Small intestine (tissue), 16 donors: ENCODE results near the gene FRMD4A. TPM values are rescaled to one million over a fixed set of nuclear protein-coding genes. Genes with fewer than 3 reads are reported as not detected.

Experiments used
- DNase-seq, 2 donors: peaks; one replicate each; pipeline versions ENCODE4 v3.0.0 to v3.0.0-alpha.2; 2013
- FAIRE-seq: peaks from 2 replicates; lab custom pipeline; 2012; peaks lifted over from hg19 to GRCh38; lab: Jason Lieb, UNC
- H3K27ac ChIP-seq, 3 donors: one replicate each; pipeline ENCODE4 v1.5.1; 2013; ENCODE audit warnings: low read length in 2 of 3, mild to moderate bottlenecking in 2 of 3, control low read depth in 1 of 3, inconsistent platforms in 1 of 3, low read depth in 1 of 3, moderate library complexity in 1 of 3
- H3K27me3 ChIP-seq, 3 donors: one replicate each; pipeline ENCODE4 v1.6.1; 2013; ENCODE audit warnings: low read length in 3 of 3, inconsistent platforms in 1 of 3; ENCODE audit not compliant: control insufficient read depth in 3 of 3, insufficient read depth in 3 of 3
- H3K36me3 ChIP-seq, 3 donors: one replicate each; pipeline ENCODE4 v1.6.1; 2013; ENCODE audit warnings: low read length in 3 of 3, inconsistent platforms in 1 of 3, low read depth in 1 of 3, mild to moderate bottlenecking in 1 of 3, moderate library complexity in 1 of 3; ENCODE audit not compliant: control insufficient read depth in 3 of 3, insufficient read depth in 2 of 3
- H3K4me1 ChIP-seq, 3 donors: one replicate each; pipeline ENCODE4 v1.6.1; 2013; ENCODE audit warnings: low read length in 2 of 3, inconsistent platforms in 1 of 3, low read depth in 1 of 3, mild to moderate bottlenecking in 1 of 3, moderate library complexity in 1 of 3; ENCODE audit not compliant: control insufficient read depth in 3 of 3, insufficient read depth in 2 of 3
- H3K4me3 ChIP-seq, 3 donors: one replicate each; pipeline ENCODE4 v1.5.1; 2013; ENCODE audit warnings: low read length in 3 of 3, control low read depth in 1 of 3, inconsistent platforms in 1 of 3, low read depth in 1 of 3, mild to moderate bottlenecking in 1 of 3, moderate library complexity in 1 of 3
- H3K9me3 ChIP-seq, 2 donors: one replicate each; pipeline ENCODE4 v1.6.1; 2013; ENCODE audit warnings: low read depth in 1 of 2, low read length in 1 of 2; ENCODE audit not compliant: control insufficient read depth in 2 of 2, insufficient read depth in 1 of 2
- WGBS, 3 donors: extraction: QIAGEN DNeasy Blood & Tissue Kit; methylation state at CpG; one replicate each; pipeline ENCODE4 v1.1.7; 2013; 5-methylcytosine and 5-hydroxymethylcytosine counted together
- long read RNA-seq, 10 donors: transcript quantifications; one replicate each; lab custom pipeline, GENCODE V29; 2026
- polyA plus RNA-seq, 4 donors: library from polyadenylated mRNA; stranded (reverse) in 3 of 4; unstranded in 1 of 4; fragments of 200-250 nt in 3 of 4; fragments of 120-200 nt in 1 of 4; gene quantifications; one replicate each; pipeline versions ENCODE4 v1.2.1 to v1.2.3, GENCODE V29; 2013
- donor health status: healthy with polysubstance abuse.
- donor health status: control.
- donor health status: control.
- donor health status: Bipolar disorder and iron deficiency.
- donor health status: healthy.

The FRMD4A gene
- polyA plus RNA-seq, result 10 to 100 TPM in 2 of 4 donors, 1 to 10 TPM in 1, under 1 TPM in 1; 0.45 to 16.9 (median 6.2) TPM
- long read RNA-seq, donor 1, partial matches to known transcripts, result 0 of 1 reads
- long read RNA-seq, donor 1, other reads (novel, unspliced or antisense), result 0 of 1 reads
- long read RNA-seq, donor 2, partial matches to known transcripts, result 0 of 2 reads
- long read RNA-seq, donor 2, other reads (novel, unspliced or antisense), result 0 of 2 reads
- long read RNA-seq, donor 3, partial matches to known transcripts, result 0 of 3 reads
- long read RNA-seq, donor 3, other reads (novel, unspliced or antisense), result 0 of 3 reads
- long read RNA-seq, donor 4, result 0 reads
- long read RNA-seq, donor 5, result 0 reads
- long read RNA-seq, donor 6, partial matches to known transcripts, result 0 of 2 reads
- long read RNA-seq, donor 6, other reads (novel, unspliced or antisense), result 0 of 2 reads
- long read RNA-seq, donor 7, result 0 reads
- long read RNA-seq, donor 8, partial matches to known transcripts, result 0 of 1 reads
- long read RNA-seq, donor 8, other reads (novel, unspliced or antisense), result 0 of 1 reads
- long read RNA-seq, donor 9, partial matches to known transcripts, result 0 of 1 reads
- long read RNA-seq, donor 9, other reads (novel, unspliced or antisense), result 0 of 1 reads
- long read RNA-seq, donor 10, result 0 reads

- Histone ChIP-seq H3K36me3 (no peaks in the 10 kb centered on the region), H3K9me3 (no peaks in the 10 kb centered on the region), H3K27me3 (peaks cover 0 to 25% (median 11%) of the 10 kb centered on the region in 3 donors), H3K27ac (no peak within 1 kb of the TSS), H3K4me3 (no peak within 1 kb of the TSS), H3K4me1 (no peaks in the 10 kb centered on the region)
- FAIRE-seq (no peak), DNase-seq (no peak)
- 47 to 54% (median 47%) methylated on average over 14 of the region's 14 CpGs for WGBS, 3 donors
Measured at GRCh38 chr10:14330388-14331061, at the start of gene FRMD4A. TSS of gene FRMD4A (minus strand) at chr10:14330924.

GRCh38 chr10:14379556-14380280 lies 49.0 kb upstream of the FRMD4A start:
- WGBS, 3 donors, result 79 to 81% (median 80%) methylated on average over 8 of the region's 8 CpGs
- Histone ChIP-seq H3K36me3 (no peaks in the 10 kb centered on the region), H3K4me3 (no peak overlapping the region), H3K4me1 (no peaks in the 10 kb centered on the region), H3K9me3 (no peaks in the 10 kb centered on the region), H3K27ac (no peak overlapping the region), H3K27me3 (peaks cover 0 to 3% (median 0%) of the 10 kb centered on the region in 3 donors)
- no peak for FAIRE-seq
- DNase-seq, result no peak

- no peak overlapping the region for H3K4me3 ChIP-seq
- H3K4me1 ChIP-seq, result no peaks in the 10 kb centered on the region
- H3K27me3 ChIP-seq, result peaks cover 0 to 3% (median 0%) of the 10 kb centered on the region in 3 donors
- no peak overlapping the region for H3K27ac ChIP-seq
- WGBS, 3 donors, result 75 to 86% (median 80%) methylated on average over 6 of the region's 6 CpGs
- no peaks in the 10 kb centered on the region for H3K9me3 ChIP-seq
- H3K36me3 ChIP-seq, result no peaks in the 10 kb centered on the region
- DNase-seq, result no peak
- FAIRE-seq, result no peak
Measured at GRCh38 chr10:14378387-14378960, 47.8 kb upstream of the FRMD4A start.

GRCh38 chr10:14377591-14378175 lies 47.0 kb upstream of the FRMD4A start:
- Histone ChIP-seq H3K36me3 (no peaks in the 10 kb centered on the region), H3K9me3 (no peaks in the 10 kb centered on the region), H3K4me3 (no peak overlapping the region), H3K27ac (no peak overlapping the region), H3K27me3 (peaks cover 0 to 3% (median 0%) of the 10 kb centered on the region in 3 donors), H3K4me1 (no peaks in the 10 kb centered on the region)
- FAIRE-seq (no peak), DNase-seq (no peak)
- 68 to 76% (median 75%) methylated on average over 4 of the region's 4 CpGs for WGBS, 3 donors

GRCh38 chr10:14374745-14375445 lies 44.2 kb upstream of the FRMD4A start:
- H3K27ac ChIP-seq, result no peak overlapping the region
- H3K27me3 ChIP-seq, result peaks cover 0 to 2% (median 0%) of the 10 kb centered on the region in 3 donors
- H3K4me3 ChIP-seq, result no peak overlapping the region
- no peaks in the 10 kb centered on the region for H3K36me3 ChIP-seq
- DNase-seq (no peak), FAIRE-seq (no peak)
- H3K4me1 ChIP-seq, result no peaks in the 10 kb centered on the region
- 55 to 57% (median 56%) methylated on average over 5 of the region's 5 CpGs for WGBS, 3 donors
- H3K9me3 ChIP-seq, result no peaks in the 10 kb centered on the region

GRCh38 chr10:14372606-14373005 lies 41.9 kb upstream of the FRMD4A start:
- Histone ChIP-seq H3K27ac (no peak overlapping the region), H3K4me1 (no peaks in the 10 kb centered on the region), H3K4me3 (no peak overlapping the region), H3K36me3 (no peaks in the 10 kb centered on the region), H3K9me3 (no peaks in the 10 kb centered on the region), H3K27me3 (peaks cover 0 to 2% (median 0%) of the 10 kb centered on the region in 3 donors)
- FAIRE-seq (no peak), DNase-seq (no peak)
- whole genome bisulfite sequencing, 3 donors, result 73 to 81% (median 76%) methylated on average over 4 of the region's 4 CpGs

- H3K9me3 ChIP-seq, result no peaks in the 10 kb centered on the region
- no peaks in the 10 kb centered on the region for H3K4me1 ChIP-seq
- no peak overlapping the region for H3K4me3 ChIP-seq
- DNase-seq (no peak), FAIRE-seq (no peak)
- H3K27ac ChIP-seq, result no peak overlapping the region
- WGBS, 3 donors, result 55 to 72% (median 69%) methylated on average over 4 of the region's 4 CpGs
- no peaks in the 10 kb centered on the region for H3K36me3 ChIP-seq
- H3K27me3 ChIP-seq, result peaks cover 0 to 2% (median 0%) of the 10 kb centered on the region in 3 donors
Measured at GRCh38 chr10:14371581-14371980, 40.9 kb upstream of the FRMD4A start.
